GM23338 (cell line): Measurements from ENCODE around the gene ART1. TPM values are rescaled to one million over a fixed set of nuclear protein-coding genes. Genes with fewer than 3 reads are reported as not detected.
A peak's percentile ranks its signal among the peaks of the same experiment; 100 is the strongest.

ENCODE experiments used
- ATAC-seq: fragments of 200-7000 bp; cut with Tn5 transposase; 3 replicates; pipeline ENCODE4 v1.9.1; 2020
- DNase-seq: peaks from one replicate; pipeline ENCODE4 v3.0.0-alpha.2; 2015; ENCODE audit warnings: low spot score
- H2AFZ ChIP-seq: fragments of 200-600 bp; sonication (generic); 2 replicates; pipeline ENCODE4 v1.8.0; 2016; ENCODE audit warnings: antibody characterized with exemption, mild to moderate bottlenecking, moderate library complexity
- H3F3A ChIP-seq: fragments of 200-600 bp; sonication (generic); replicated peaks from 2 replicates; pipeline ENCODE4 v1.8.0; 2017; ENCODE audit warnings: antibody characterized with exemption, mixed run types, low read depth
- H3K27ac ChIP-seq: fragments of 200-600 bp; sonication (generic); 2 replicates; pipeline ENCODE4 v1.6.1; 2016; ENCODE audit warnings: low read depth
- H3K27me3 ChIP-seq: fragments of 200-600 bp; sonication (generic); 2 replicates; pipeline ENCODE4 v1.8.0; 2016; ENCODE audit warnings: mild to moderate bottlenecking, mixed run types, moderate library complexity; ENCODE audit not compliant: insufficient read depth
- H3K36me3 ChIP-seq: fragments of 200-600 bp; sonication (generic); 2 replicates; pipeline ENCODE4 v1.8.0; 2016; ENCODE audit warnings: mild to moderate bottlenecking; ENCODE audit not compliant: insufficient read depth
- H3K4me1 ChIP-seq: fragments of 200-600 bp; sonication (generic); 2 replicates; pipeline ENCODE4 v1.8.0; 2016; ENCODE audit warnings: mild to moderate bottlenecking, moderate library complexity; ENCODE audit not compliant: insufficient read depth
- H3K4me2 ChIP-seq: fragments of 200-600 bp; sonication (generic); 2 replicates; pipeline ENCODE4 v1.7.1; 2017; ENCODE audit warnings: mixed run types
- H3K4me3 ChIP-seq: fragments of 200-600 bp; sonication (generic); 2 replicates; pipeline ENCODE4 v1.6.1; 2016; ENCODE audit warnings: mixed run types
- H3K79me2 ChIP-seq: fragments of 200-600 bp; sonication (generic); replicated peaks from 2 replicates; pipeline ENCODE4 v1.8.0; 2017; ENCODE audit warnings: mild to moderate bottlenecking; ENCODE audit not compliant: insufficient read depth
- H3K9me2 ChIP-seq: fragments of 200-600 bp; sonication (generic); 2 replicates; pipeline ENCODE4 v1.8.0; 2017; ENCODE audit not compliant: insufficient read depth
- H4K20me1 ChIP-seq: fragments of 200-600 bp; sonication (generic); replicated peaks from 2 replicates; pipeline ENCODE4 v1.8.0; 2017; ENCODE audit warnings: mild to moderate bottlenecking; ENCODE audit not compliant: insufficient read depth
- H3K27ac Mint-ChIP-seq: 2 replicates; pipeline ENCODE4 v1.8.0; 2020; ENCODE audit warnings: inconsistent platforms, mild to moderate bottlenecking, moderate library complexity, mixed read lengths
- H3K27me3 Mint-ChIP-seq: 3 replicates; pipeline ENCODE4 v1.8.0; 2022; ENCODE audit warnings: low read depth, mild to moderate bottlenecking, moderate library complexity, mixed read lengths, inconsistent platforms; ENCODE audit not compliant: insufficient read depth, poor library complexity
- H3K36me3 Mint-ChIP-seq: 3 replicates; pipeline ENCODE4 v1.8.0; 2021; ENCODE audit warnings: low read depth, mild to moderate bottlenecking, inconsistent platforms, moderate library complexity, mixed read lengths
- H3K4me1 Mint-ChIP-seq: 3 replicates; pipeline ENCODE4 v1.8.0; 2020; ENCODE audit warnings: mild to moderate bottlenecking, inconsistent platforms, mixed read lengths
- H3K4me3 Mint-ChIP-seq: 3 replicates; pipeline ENCODE4 v1.8.0; 2021; ENCODE audit warnings: moderate library complexity, mild to moderate bottlenecking, inconsistent platforms, mixed read lengths
- H3K9me3 Mint-ChIP-seq: 3 replicates; pipeline ENCODE4 v1.8.0; 2020; ENCODE audit warnings: moderate library complexity, mild to moderate bottlenecking, inconsistent platforms, mixed read lengths
- CREB1 ChIP-seq: fragments of 250-450 bp; sonication (Bioruptor Pico); IDR thresholded peaks from 2 replicates; pipeline ENCODE4 v1.5.0; 2020; ENCODE audit warnings: low read depth, mild to moderate bottlenecking, moderate library complexity
- CTCF ChIP-seq, 2 experiments: fragments of 200-600 bp in 1 of 2; sonication (generic) in 1 of 2; conservative IDR thresholded peaks; 2 replicates each; pipeline versions ENCODE4 v1.5.1 to v1.6.1; 2016 to 2017; ENCODE audit warnings: antibody characterized with exemption in 2 of 2, low read depth in 2 of 2, mild to moderate bottlenecking in 2 of 2, moderate library complexity in 1 of 2
- ETS1 ChIP-seq: IDR thresholded peaks from 2 replicates; pipeline ENCODE4 v1.6.1; 2016; ENCODE audit warnings: antibody characterized with exemption
- EZH2phosphoT487 ChIP-seq: fragments of 200-600 bp; sonication (generic); IDR thresholded peaks from one replicate; pipeline ENCODE4 v1.8.1; 2018; ENCODE audit warnings: antibody characterized with exemption; ENCODE audit not compliant: unreplicated experiment
- JUNB ChIP-seq: IDR thresholded peaks from one replicate; pipeline ENCODE4 v1.6.1; 2016; ENCODE audit warnings: antibody characterized with exemption; ENCODE audit not compliant: unreplicated experiment
- STAT1 ChIP-seq: IDR thresholded peaks from one replicate; pipeline ENCODE4 v1.6.1; 2016; ENCODE audit warnings: antibody characterized with exemption; ENCODE audit not compliant: unreplicated experiment
- ZNF114 ChIP-seq: fragments of 250-450 bp; sonication (Bioruptor Pico); IDR thresholded peaks from 2 replicates; pipeline ENCODE4 v1.5.0; 2020; ENCODE audit warnings: mild to moderate bottlenecking, moderate library complexity
- ZNF331 ChIP-seq: fragments of 250-450 bp; sonication (Bioruptor Pico); IDR thresholded peaks from 2 replicates; pipeline ENCODE4 v1.5.0; 2020; ENCODE audit warnings: low read depth, mild to moderate bottlenecking, moderate library complexity
- polyA plus RNA-seq: library from polyadenylated mRNA; unstranded; fragments of >200 nt; fragmentation: Nextera tagmentation; extraction: Ambion mirVana; gene quantifications from 2 replicates; pipeline ENCODE4 v1.2.1, GENCODE V29; 2016
- total RNA-seq: library from RNA; depleted of rRNA; stranded (reverse); fragments of >200 nt; shearing (Covaris generic); gene quantifications from 2 replicates; pipeline ENCODE4 v1.2.3, GENCODE V29; 2014
- TF ChIP-seq, protein P1 (sequence below): IDR thresholded peaks from one replicate; pipeline ENCODE4 v1.6.1; 2018; ENCODE audit warnings: antibody characterized with exemption; ENCODE audit not compliant: unreplicated experiment

ART1 gene
- total and polyA plus RNA-seq, 2 experiments from 2014 or later, result not detected

- Mint-ChIP-seq H3K4me1 (no peaks in the 10 kb centered on the region), H3K9me3 (no peaks in the 10 kb centered on the region), H3K4me3 (no peak overlapping the region), H3K36me3 (peaks cover 77% of the 10 kb centered on the region), H3K27me3 (peaks cover 3% of the 10 kb centered on the region), H3K27ac (no peak overlapping the region)
- Histone ChIP-seq H3K4me1 (no peaks in the 10 kb centered on the region), H2AFZ (no peak overlapping the region), H3K27me3 (no peaks in the 10 kb centered on the region), H3F3A (0 out of 2 replicates have a peak, but pooled peaks cover 5% of the 10 kb centered on the region), H3K36me3 (peaks cover 78% of the 10 kb centered on the region), H3K79me2 (no peaks in the 10 kb centered on the region), H3K4me2 (no peak overlapping the region), H3K4me3 (no peak overlapping the region), H3K9me2 (no peaks in the 10 kb centered on the region), H4K20me1 (peaks cover 18% of the 10 kb centered on the region; the same call in 1 of the 2 replicates), H3K27ac (peak overlapping the region; percentile 73; the same call in 1 of the 2 replicates)
- DNase-seq (no peak), ATAC-seq (no peak)
- TF ChIP-seq ETS1 (no peak), EZH2phosphoT487 (no peak), ZNF331 (CRISPR knock-in tag) (no peak), STAT1 (no peak), CTCF (conservative IDR thresholded peaks at IDR 0.05; ENCODE audit: low read depth in 2 of 2) (no peak), ZNF114 (CRISPR knock-in tag) (no peak), CREB1 (CRISPR knock-in tag) (no peak), JUNB (no peak)
- TF ChIP-seq, protein P1, sequence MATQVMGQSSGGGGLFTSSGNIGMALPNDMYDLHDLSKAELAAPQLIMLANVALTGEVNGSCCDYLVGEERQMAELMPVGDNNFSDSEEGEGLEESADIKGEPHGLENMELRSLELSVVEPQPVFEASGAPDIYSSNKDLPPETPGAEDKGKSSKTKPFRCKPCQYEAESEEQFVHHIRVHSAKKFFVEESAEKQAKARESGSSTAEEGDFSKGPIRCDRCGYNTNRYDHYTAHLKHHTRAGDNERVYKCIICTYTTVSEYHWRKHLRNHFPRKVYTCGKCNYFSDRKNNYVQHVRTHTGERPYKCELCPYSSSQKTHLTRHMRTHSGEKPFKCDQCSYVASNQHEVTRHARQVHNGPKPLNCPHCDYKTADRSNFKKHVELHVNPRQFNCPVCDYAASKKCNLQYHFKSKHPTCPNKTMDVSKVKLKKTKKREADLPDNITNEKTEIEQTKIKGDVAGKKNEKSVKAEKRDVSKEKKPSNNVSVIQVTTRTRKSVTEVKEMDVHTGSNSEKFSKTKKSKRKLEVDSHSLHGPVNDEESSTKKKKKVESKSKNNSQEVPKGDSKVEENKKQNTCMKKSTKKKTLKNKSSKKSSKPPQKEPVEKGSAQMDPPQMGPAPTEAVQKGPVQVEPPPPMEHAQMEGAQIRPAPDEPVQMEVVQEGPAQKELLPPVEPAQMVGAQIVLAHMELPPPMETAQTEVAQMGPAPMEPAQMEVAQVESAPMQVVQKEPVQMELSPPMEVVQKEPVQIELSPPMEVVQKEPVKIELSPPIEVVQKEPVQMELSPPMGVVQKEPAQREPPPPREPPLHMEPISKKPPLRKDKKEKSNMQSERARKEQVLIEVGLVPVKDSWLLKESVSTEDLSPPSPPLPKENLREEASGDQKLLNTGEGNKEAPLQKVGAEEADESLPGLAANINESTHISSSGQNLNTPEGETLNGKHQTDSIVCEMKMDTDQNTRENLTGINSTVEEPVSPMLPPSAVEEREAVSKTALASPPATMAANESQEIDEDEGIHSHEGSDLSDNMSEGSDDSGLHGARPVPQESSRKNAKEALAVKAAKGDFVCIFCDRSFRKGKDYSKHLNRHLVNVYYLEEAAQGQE, result no peak
These were observed 39.3 kb downstream of the ART1 start for GRCh38 chr11:3684129-3684818.
